Stimulated activated CD4-positive, alpha-beta T cell treated with anti-CD3 and anti-CD28 coated beads, Interleukin-4, amount 100 ng/mL, for 4 hours (primary cell): ENCODE measurements around the gene IL4.
"Not testable (repeated sequence)": the region's sequence is repeated elsewhere in the genome, so short reads cannot be mapped to it uniquely, and the experiment has no call there.

Experiments
- DNase-seq, 2 experiments: peaks; one replicate each; pipeline ENCODE4 v3.0.0-alpha.2; 2020

IL4 gene

DNA sequence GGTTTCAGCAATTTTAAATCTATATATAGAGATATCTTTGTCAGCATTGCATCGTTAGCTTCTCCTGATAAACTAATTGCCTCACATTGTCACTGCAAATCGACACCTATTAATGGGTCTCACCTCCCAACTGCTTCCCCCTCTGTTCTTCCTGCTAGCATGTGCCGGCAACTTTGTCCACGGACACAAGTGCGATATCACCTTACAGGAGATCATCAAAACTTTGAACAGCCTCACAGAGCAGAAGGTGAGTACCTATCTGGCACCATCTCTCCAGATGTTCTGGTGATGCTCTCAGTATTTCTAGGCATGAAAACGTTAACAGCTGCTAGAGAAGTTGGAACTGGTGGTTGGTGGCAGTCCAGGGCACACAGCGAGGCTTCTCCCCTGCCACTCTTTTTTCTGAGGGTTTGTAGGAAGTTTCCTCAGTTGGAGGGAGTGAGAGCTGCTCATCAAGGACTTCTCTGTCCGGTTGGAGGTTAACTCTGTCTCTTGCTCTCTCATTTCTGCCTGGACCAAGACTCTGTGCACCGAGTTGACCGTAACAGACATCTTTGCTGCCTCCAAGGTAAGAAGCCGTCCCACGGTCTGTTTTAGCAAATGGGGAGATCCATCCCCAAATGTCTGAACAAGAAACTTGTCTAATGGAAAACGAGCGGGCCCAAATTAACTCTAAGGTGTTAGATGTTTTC lies at the start of gene IL4:
Gene IL4 (plus strand): TSS at position 51 of the 692 bp plus-strand sequence. CDS start 62 bp downstream, at position 113.
- no peak for DNase-seq

DNA sequence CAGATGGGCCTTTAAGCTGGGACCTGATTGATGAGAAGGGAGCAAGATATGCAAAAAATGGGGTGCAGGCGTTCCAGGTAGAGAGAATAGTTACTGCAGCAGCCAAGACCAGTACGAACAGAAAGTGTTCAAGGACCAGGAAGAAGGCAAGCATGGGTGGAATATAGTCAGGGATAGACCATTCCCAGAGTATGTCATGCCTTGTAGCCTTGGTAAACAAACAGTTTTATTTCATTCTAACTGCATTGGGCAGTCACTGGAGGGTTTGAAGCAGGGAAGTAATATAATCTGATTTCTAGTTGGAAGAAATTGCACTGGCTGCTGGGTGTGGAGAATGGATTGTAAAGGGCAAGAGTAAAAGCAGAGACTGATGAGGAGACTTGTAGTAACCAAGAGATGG lies 46.3 kb upstream of the IL4 start:
- no peak for DNase-seq

DNA sequence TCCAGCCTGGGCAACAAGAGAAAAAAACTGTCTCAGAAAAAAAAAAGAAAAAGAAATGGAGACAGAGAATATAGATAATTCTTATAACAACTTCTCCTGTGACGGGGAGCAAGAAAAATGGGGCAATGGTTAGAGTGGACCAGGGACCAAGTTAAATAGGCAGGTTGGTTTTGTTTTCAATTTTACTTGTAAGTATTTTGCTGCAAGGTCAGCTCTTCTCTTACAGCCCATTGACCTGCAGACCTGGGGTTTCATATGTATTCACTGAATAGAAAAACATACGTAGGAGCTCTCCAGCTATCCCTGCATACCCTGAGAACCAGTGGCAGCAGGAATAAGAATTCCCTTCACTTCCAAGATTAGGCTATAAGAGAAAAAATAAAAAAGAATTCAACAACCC lies 45.0 kb upstream of the IL4 start:
- no peak for DNase-seq

DNA sequence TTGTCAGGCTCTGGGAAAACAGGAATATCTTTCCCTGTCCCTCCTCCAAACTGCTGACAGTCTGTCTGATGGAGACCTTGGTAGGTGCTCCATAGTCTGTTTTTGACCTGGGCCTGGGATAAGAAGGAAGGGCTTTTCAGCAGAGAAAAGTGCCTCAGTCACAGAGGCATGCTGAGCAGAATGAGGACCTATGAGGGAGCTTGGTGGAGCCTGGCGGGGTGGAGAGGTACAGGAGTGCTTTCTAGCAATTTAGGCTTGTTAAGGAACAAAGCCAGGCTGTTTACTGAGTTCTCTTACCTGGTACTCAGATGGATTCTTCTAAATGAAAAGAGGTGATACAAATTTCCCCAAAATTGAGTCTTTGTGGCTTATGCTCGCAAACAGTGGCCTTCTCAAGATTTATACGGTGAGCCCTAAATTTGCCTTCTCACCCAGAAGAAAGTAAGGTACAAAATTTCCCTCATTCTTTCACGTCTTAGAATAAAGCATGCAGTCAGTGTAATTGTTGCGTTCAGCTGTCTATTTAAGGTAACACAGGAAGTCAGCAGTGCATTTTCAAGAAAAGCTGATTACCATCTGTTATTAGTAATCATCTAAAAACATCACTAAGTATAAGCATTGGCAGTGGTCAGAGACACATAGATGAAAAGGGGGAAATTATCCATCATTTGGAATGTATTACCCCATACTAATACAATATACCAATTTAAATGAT lies 44.4 kb upstream of the IL4 start:
- no peak for DNase-seq

DNA sequence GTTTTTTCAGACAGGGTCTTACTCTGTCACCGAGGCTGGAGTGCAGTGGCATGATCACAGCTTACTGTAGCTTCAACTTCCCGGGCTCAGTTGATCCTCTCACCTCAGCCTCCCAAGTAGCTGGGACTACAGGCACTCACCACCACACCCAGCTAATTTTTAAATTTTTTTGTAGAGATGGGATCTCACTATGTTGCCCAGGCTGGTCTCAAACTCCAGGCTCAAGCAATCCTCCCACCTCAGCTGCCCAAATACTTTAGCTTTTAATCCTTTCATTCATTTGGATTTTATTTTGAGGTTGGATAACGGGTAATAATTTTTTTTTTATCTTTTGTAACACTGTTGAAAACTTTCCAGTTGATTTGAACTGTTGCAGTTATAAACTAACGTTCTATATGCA lies 40.2 kb upstream of the IL4 start:
- DNase-seq: not testable (repeated sequence)

DNA sequence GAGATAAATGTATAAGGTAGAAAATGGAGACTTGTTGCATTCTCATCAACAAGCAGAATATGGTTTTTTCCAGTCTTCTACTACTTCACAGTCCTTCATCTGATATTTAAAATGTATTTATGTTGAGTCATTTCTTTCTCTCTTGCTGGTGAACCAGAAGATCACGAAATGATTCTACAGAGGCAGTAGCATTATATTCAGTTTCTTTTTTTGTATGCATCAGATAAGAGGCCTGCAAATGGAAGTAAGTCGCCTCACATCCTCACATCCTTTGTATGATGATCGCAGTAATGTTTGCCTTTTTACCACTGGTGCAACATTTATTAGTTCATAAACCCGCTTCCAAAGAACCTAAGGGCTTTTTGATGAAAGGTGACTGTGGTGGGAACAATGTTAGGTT lies 37.9 kb upstream of the IL4 start:
- DNase-seq: no peak

DNA sequence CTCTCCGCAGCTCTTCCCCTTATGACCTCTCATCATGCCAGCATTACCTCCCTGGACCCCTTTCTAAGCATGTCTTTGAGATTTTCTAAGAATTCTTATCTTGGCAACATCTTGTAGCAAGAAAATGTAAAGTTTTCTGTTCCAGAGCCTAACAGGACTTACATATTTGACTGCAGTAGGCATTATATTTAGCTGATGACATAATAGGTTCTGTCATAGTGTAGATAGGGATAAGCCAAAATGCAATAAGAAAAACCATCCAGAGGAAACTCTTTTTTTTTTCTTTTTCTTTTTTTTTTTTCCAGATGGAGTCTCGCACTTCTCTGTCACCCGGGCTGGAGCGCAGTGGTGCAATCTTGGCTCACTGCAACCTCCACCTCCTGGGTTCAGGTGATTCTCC lies 36.5 kb upstream of the IL4 start:
- no peak for DNase-seq

DNA sequence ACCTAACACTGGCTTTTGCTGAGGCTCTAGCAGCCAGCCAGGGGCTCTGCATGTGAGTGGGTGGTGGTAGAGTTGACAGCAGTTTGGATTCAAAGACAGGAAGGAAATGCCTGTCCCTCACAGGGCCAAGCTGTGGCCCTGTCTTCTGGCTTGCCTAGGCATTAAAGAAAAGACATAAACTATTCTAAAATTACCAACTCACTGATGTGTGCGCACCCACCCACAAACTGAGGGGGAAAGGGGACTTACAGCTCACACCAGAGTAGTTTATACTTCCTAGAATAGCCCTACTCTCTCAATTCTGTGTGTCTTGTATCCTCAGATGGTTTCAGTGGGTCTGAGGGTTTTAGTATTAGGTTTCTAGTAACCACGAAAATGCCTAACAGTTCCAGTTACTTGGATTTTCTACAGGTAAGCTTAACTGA lies 34.1 kb upstream of the IL4 start:
- DNase-seq: no peak

DNA sequence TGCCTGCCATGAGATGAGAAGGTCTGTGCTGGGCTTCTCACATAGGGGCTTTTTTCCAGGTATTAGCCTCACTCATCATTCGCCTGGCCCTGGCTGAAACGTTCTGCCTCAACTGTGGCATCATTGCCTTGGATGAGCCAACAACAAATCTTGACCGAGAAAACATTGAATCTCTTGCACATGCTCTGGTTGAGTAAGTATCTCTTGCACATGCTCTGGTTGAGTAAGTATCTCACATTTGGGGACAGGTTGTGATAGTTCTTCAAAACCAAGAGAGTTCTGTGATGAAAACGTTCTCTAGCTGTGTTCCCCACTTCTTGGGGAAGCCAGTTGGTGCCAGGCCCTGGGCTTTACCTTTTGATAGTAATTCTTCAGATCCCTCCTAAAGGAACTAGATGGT lies 33.2 kb upstream of the IL4 start:
- DNase-seq: no peak

DNA sequence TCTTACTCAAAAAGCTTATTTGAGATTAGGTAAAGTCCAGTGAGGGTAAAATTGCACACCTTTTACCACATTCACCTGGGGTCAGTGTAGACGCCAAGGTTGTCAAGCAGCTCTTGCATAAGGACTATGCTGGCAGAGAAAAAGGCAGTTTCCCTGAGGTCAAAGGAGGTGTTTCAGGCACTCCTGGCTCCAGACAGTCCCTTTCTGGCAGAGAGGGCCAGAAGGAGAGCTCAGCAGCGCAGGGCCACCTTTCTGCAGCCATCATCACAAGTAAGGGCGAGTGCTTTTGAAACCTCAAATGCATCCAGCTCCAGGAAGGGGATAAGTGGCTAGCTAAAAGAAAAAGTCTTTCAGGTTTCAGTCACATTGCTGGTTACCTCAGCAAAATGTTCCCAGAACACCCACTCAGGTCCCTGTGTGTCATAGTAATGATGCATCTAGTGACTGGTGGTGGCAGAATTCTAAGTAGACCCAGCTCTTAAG lies 32.5 kb upstream of the IL4 start:
- no peak for DNase-seq

DNA sequence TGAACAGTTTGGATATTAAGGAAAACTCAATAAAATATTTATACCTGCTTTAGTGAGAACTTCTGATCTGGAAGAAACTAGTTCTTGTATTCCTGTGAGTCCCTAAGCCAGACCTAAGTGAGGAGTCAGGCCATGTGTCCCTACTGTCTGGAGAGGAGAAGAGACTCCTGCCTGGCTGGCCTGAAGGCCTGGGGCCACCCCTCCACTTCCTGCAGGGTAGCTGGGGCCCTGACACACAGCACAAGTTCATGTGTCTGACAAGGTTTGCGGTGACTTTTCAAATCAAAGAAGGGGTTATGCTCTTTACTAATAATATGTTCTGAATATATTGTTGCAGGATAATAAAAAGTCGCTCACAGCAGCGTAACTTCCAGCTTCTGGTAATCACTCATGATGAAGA lies 31.9 kb upstream of the IL4 start:
- no peak for DNase-seq

DNA sequence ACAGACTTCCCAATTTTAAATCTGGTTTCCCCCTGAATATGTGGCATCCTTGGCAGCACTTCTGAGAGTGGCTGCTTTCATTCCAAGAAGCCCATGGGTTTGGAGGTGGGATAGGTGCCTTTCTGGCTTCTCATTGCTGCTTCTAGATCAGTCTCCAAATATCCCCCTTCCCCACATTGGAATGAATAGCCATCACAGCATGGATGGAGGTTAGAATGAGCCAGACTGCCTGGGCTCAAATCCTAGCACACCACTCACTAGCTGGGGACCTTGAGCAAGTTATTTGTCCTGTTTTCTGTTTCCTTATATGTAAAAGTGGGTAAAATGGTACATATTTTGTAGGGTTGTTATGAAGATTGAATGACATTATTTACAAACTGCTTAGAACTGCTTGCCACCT lies 29.6 kb upstream of the IL4 start:
- DNase-seq: no peak

DNA sequence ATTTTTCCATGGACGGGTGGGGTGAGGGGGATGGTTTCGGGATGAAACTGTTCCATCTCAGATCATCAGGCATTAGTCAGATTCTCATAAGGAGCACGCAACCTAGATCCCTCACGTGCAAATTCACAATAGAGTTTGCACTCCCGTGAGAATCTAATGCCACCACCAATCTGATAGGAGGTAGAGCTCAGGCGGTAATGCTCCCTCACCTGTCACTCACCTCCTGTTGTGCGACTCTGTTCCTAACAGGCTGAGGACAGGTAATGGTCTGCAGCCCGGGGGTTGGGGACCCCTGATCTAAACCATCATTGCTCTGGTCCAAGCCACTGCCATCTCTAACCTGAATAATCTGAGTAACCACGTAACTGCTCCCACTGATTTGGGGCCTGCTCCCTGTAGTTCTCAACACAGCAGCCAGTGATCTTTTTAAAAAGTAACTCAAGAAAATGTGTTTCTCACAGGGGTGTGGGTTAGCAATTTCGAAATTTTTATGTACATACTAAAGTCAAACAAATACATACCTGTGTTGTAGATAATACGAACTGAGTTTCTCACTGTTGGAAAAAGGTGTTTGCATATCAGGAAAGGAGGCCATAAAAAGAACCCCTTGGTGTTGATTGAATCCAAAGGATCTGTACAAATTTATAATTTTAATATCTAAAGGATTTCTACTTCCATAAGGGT lies 27.1 kb upstream of the IL4 start:
- DNase-seq: no peak

DNA sequence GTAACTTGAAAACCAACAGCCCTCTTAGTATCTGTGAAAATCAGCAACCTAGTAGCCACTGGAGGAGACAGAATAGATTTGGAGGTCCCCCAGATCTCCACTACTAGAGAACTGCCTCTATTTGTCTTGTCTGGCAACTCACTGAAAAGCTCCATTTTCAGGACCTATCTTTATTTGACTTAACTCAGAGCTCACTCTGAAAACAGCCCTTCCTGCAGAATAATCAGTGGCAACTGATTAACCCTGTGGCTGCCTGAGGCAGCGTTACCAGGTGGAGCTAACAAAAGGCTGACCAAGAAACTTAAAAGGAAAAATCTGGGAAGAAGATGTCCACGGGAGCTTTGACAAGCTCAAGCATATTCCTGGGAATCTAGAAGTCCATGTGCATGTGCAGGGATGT lies 26.3 kb upstream of the IL4 start:
- no peak for DNase-seq

DNA sequence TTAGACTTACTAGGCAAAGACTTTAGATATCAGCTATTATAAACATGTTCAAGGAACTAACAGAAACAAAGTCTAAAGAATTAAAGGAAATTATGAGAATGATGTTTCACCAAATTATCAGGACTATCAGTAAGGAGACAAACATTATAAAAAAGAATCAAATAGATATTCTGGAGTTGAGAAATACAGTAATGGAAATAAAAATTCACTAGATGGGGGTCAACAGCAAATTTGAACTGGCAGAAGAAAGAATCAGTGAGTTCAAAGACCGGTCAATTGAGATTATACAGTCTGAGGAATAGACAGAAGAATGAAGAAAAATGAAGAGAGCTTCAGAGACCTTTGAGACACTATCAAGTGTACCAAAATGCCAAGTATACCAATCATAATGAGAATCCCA lies 25.4 kb upstream of the IL4 start:
- no peak for DNase-seq

DNA sequence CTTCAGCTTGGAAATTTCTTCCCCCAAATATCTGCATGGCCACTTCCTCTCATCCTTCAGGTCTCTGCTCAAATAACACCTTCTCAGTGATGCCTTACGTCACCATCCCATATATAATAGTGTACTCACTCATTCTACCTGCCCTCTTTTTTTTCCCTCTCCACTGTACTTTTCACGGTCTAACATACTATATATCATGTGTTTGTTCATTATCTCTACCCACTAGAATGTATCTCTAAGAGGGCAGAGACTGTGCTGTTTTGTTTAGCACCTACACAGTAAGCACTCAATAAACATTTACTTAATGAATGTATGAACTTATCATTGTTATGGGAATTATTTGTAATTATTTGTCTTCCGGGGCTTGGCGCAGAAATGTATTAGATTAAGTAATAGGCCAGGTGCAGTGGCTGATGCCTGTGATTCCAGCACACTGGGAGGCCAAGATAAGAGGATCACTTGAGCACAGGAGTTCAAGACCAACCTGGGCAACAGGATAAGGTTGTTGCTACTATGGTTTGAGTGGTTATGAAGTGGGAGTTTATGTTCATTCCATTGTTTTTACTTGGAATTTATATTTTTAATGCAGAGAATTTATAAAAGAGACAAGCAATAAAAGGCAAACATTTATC lies 21.8 kb upstream of the IL4 start:
- DNase-seq: no peak

DNA sequence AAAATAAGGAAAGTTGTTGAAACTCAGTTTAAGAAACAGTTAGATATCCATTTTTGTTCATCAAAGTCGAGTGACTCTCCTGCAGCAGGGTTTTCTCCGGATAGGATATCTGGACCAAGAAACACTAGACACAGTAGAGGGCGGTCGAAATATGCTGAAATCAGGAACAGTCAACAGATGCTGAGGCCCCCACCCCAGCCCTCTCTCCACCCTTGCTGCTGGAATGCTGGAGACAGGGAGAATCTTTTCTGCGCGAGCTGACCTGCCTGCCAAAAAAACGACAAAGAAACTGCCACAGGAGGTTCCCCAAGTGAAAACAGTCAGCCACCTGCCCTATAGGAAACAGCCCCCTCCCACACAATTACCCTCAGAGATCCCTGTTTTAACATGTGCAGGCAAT lies 20.1 kb upstream of the IL4 start:
- no peak for DNase-seq

DNA sequence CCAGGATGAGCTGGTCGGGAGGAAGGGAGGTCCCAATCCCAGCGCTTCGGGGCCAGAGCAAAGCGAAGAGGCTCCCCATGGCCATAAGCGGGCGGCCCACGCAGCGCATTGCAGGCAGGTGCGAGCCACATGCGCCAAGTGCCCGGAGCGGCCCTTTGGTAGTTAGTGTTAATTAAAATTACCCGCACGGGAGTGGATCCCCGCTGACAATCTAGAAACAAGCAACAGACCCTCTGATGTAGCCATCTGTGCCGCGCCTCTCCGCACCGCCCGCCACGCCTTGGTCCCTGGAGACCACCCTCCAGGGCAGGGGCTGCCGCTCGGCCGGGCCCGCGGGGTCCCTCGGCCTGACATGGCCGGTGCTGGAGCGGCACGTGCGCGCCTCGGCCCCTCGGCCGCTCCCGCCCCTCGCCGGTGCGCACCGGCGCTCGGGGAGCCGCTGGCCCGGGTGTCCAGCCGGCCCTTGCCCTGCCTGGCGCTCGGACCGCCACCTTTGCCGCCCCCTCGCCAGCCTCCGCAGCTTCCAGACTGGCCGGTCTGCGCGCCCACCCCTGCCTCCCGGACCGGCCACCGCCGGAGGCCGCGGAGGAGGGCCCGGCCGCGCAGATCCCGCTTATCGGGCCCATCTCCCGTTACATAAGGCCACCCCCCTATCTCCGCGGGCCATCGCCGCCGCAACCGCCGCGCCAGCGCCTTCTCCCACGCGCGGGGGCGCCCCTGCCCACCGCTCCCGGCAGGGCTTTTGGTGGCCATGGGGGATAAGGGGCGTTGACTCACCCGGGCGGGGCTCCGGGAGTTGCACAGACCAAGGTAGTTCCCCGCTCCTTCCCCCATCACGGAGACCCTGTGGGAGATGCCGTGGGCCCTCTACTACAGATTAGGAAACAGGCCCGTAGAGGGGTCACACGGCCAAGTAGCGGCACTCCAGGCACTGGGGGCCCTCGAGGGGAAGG lies 17.7 kb upstream of the IL4 start:
- peak; percentile 30 to 48 for DNase-seq

DNA sequence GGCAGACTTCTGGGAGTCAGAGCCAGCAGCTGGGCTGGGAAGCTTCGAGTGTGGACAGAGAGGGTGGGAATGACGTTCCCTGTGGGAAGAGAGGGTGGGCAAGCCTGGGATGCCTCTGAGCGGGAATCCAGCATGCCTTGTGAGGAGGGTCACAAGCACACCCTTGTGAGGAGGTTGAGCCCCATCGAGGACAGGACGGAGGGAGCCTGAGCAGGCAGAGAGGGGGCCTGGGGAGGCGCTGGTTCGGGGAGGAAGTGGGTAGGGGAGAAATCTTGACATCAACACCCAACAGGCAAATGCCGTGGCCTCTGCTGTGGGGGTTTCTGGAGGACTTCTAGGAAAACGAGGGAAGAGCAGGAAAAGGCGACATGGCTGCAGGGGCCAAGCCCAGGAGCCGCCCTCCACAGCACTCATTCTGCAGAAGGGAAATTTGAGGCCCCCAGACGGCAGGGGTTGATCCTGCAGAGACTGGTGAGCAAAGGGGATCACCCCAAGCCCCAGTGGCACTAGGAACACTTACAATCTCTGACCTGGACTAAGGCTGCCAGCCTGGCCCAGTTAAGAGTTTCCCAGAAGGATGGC lies 16.9 kb upstream of the IL4 start:
- no peak for DNase-seq

DNA sequence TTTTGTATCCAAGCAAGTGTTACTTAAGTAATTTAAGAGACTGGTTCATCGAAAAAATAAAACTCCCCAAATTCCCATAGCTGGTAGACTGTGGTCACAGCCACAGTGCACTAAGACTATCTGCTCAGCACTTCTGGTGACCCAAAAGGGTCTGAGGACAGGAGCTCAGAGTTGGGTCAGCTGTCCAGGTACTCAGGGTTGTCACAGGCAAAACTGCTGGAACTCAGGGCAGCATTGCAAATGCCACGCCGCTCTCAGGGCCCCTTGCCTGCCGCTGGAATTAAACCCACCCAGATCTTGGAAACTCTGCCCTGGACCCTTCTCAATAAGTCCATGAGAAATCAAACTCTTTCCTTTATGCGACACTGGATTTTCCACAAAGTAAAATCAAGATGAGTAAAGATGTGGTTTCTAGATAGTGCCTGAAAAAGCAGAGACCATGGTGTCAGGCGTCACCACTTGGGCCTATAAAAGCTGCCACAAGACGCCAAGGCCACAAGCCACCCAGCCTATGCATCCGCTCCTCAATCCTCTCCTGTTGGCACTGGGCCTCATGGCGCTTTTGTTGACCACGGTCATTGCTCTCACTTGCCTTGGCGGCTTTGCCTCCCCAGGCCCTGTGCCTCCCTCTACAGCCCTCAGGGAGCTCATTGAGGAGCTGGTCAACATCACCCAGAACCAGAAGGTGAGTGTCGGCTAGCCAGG lies 16.0 kb upstream of the IL4 start, which contains the start of gene IL13:
Gene IL13 (plus strand): TSS at position 498 of the 705 bp plus-strand sequence. CDS start 14 bp downstream, at position 512.
- DNase-seq: no peak
